Measurements from ENCODE around the gene EGR1.

The EGR1 gene

DNA sequence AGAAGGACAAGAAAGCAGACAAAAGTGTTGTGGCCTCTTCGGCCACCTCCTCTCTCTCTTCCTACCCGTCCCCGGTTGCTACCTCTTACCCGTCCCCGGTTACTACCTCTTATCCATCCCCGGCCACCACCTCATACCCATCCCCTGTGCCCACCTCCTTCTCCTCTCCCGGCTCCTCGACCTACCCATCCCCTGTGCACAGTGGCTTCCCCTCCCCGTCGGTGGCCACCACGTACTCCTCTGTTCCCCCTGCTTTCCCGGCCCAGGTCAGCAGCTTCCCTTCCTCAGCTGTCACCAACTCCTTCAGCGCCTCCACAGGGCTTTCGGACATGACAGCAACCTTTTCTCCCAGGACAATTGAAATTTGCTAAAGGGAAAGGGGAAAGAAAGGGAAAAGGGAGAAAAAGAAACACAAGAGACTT lies 2.4 kb downstream of the EGR1 start:
- TF ChIP-seq, protein P1, sequence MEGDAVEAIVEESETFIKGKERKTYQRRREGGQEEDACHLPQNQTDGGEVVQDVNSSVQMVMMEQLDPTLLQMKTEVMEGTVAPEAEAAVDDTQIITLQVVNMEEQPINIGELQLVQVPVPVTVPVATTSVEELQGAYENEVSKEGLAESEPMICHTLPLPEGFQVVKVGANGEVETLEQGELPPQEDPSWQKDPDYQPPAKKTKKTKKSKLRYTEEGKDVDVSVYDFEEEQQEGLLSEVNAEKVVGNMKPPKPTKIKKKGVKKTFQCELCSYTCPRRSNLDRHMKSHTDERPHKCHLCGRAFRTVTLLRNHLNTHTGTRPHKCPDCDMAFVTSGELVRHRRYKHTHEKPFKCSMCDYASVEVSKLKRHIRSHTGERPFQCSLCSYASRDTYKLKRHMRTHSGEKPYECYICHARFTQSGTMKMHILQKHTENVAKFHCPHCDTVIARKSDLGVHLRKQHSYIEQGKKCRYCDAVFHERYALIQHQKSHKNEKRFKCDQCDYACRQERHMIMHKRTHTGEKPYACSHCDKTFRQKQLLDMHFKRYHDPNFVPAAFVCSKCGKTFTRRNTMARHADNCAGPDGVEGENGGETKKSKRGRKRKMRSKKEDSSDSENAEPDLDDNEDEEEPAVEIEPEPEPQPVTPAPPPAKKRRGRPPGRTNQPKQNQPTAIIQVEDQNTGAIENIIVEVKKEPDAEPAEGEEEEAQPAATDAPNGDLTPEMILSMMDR (IDR thresholded peaks at IDR 0.05; ENCODE audit: extremely low read depth, missing control alignments): no peak
- no peak for DNase-seq (ENCODE audit: low spot score)

DNA sequence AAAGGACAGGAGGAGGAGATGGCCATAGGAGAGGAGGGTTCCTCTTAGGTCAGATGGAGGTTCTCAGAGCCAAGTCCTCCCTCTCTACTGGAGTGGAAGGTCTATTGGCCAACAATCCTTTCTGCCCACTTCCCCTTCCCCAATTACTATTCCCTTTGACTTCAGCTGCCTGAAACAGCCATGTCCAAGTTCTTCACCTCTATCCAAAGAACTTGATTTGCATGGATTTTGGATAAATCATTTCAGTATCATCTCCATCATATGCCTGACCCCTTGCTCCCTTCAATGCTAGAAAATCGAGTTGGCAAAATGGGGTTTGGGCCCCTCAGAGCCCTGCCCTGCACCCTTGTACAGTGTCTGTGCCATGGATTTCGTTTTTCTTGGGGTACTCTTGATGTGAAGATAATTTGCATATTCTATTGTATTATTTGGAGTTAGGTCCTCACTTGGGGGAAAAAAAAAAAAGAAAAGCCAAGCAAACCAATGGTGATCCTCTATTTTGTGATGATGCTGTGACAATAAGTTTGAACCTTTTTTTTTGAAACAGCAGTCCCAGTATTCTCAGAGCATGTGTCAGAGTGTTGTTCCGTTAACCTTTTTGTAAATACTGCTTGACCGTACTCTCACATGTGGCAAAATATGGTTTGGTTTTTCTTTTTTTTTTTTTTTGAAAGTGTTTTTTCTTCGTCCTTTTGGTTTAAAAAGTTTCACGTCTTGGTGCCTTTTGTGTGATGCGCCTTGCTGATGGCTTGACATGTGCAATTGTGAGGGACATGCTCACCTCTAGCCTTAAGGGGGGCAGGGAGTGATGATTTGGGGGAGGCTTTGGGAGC lies 3.1 kb downstream of the EGR1 start:
- TF ChIP-seq, protein P1 (IDR thresholded peaks at IDR 0.05; ENCODE audit: extremely low read depth, missing control alignments): no peak

DNA sequence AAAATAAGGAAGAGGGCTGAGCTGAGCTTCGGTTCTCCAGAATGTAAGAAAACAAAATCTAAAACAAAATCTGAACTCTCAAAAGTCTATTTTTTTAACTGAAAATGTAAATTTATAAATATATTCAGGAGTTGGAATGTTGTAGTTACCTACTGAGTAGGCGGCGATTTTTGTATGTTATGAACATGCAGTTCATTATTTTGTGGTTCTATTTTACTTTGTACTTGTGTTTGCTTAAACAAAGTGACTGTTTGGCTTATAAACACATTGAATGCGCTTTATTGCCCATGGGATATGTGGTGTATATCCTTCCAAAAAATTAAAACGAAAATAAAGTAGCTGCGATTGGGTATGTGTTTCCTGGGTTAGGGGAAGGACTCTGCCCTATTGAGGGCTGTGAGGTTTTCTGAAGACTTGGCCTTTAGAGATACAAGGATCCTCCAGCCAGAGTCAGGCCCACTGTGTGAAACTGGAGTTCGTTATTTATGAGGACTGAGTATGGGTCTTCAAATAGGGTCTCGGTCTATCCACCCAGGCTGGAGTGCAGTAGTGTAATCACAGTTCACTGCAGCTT lies 3.8 kb downstream of the EGR1 start:
- no peak for DNase-seq (ENCODE audit: low spot score)
- TF ChIP-seq, protein P1 (IDR thresholded peaks at IDR 0.05; ENCODE audit: extremely low read depth, missing control alignments): no peak

More for the DNA sequence above, 3.1 kb downstream of the EGR1 start:
- no peak for DNase-seq (ENCODE audit: low spot score)

DNA sequence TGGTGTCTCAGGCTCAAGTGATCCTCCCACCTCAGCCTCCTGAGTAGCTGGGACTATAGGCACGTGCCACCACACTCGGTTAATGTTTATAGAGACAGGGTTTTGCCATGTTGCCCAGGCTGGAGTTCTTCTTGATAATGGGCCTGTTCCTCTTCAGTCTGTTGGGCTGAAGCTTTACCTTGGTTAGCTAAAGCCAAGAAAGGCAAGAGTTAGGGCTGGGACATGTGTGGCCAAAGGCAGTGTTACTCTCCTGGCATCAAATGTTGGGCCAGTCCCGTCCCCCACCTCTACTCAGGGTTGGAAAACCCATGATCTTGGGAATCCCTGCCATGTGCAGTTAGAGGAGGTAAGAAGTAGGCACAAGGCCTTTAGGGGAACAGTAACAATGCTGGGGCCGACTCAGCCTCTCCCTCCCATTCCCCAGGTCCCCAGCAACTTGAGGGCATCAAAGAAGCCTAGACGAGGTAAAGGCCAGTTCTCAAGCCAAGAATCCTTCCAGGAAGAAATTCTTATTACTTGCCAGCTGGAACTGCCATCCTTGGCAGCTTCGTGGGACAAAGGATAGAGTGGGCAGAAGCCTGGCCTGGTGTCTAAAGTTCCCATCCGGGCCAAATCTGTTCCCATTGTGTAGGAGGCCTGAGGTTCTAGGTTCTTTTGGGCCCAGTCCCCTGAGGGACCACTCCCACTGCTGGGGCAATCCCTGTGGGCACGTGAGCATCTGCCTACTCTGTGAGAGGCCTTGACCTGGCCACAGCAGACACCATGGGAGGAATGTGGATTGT lies 4.5 kb downstream of the EGR1 start:
- TF ChIP-seq, protein P1 (IDR thresholded peaks at IDR 0.05; ENCODE audit: extremely low read depth, missing control alignments): no peak

DNA sequence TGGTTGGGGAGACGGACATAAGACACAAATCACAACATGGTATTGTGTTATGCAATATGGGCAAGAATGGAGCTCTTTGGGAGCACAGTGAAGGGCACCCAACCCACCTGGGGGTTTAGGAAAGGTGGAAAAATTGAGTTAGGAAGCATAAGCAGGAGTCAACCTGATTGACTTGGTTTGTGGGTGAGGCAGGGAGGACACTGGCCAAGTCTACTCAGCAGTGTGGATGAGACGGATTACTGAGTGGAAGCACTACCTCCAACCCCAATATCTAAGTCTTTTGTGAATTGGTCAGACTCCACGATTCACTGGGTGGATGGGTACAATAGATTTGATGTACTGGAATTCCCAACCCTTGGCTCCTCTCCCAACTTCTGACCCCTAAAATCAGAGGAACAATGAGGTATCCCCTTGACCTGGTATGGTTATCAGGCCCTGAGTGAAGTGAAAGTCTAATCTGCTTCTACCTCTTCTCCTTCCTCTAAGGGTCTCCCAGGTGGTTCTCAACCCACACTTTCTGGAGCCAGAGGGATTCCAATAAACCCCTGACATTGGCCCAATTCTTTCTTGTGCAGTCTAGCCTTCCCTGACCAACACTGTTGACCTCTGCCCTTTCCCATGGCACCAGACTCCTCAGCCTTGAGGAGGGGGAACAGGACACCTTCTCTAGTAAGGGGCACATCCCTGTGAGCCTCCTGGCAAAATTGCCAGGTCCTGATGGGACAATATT lies 5.2 kb downstream of the EGR1 start:
- TF ChIP-seq, protein P1 (IDR thresholded peaks at IDR 0.05; ENCODE audit: extremely low read depth, missing control alignments): no peak

More for the DNA sequence above, 4.5 kb downstream of the EGR1 start:
- DNase-seq (ENCODE audit: low spot score): no peak

DNA sequence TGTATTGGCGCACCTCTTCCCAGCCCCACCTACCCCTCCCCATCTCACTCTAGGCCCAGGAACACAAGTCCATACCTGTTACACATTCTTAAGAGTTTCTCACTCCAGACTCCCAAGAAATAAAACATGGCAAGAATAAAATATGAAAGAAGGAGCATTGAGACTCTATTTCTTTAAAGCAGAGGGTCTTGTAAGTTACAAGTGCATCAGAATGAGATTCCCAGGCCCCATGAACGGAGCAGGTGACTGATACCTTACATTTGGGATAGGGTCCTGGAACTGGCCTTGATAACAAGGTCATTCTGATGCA lies 5.7 kb downstream of the EGR1 start:
- DNase-seq (ENCODE audit: low spot score): no peak
- TF ChIP-seq, protein P1 (IDR thresholded peaks at IDR 0.05; ENCODE audit: extremely low read depth, missing control alignments): no peak

More for the DNA sequence above, 5.2 kb downstream of the EGR1 start:
- DNase-seq (ENCODE audit: low spot score): no peak

Measured in GM20000 (cell line).